SK-N-SH (cell line): Measurements from ENCODE around the gene COBLL1. TPM values are rescaled to one million over a fixed set of nuclear protein-coding genes. Genes with fewer than 3 reads are reported as not detected.

Experiments
- CTCF ChIA-PET: fragments of 300-600, 350-600 bp; formaldehyde crosslinking; extraction: SDS; loops from one replicate; lab custom pipeline; 2021; lab: Yijun Ruan, JAX
- POLR2A ChIA-PET: fragments of 350-600 bp; sonication (Branson Sonifier 250); formaldehyde crosslinking; extraction: SDS; loops from one replicate; lab custom pipeline; 2020; ENCODE audit warnings: antibody characterized with exemption, inconsistent platforms; lab: Yijun Ruan, JAX
- DNase-seq: peaks from one replicate; pipeline ENCODE4 v3.0.0; 2012
- H2AFZ ChIP-seq: fragments of 200-600 bp; sonication (generic); 2 replicates; pipeline ENCODE4 v1.8.1; 2016; ENCODE audit warnings: antibody characterized with exemption, mild to moderate bottlenecking, low read depth
- H3F3A ChIP-seq: fragments of 200-600 bp; sonication (generic); replicated peaks from 2 replicates; pipeline ENCODE3; 2016; ENCODE audit warnings: antibody characterized with exemption, mild to moderate bottlenecking; ENCODE audit not compliant: insufficient read depth
- H3K27ac ChIP-seq, 2 experiments: fragments of 200-500 bp in 1 of 2; fragments of 200-600 bp in 1 of 2; sonication (Bioruptor generic) in 1 of 2; sonication (generic), shearing (Covaris generic) in 1 of 2; 2 replicates each; pipeline versions ENCODE4 v1.5.1 to v1.6.1; 2014 to 2016; ENCODE audit warnings: low read depth in 2 of 2, inconsistent platforms in 1 of 2, low read length in 1 of 2, mild to moderate bottlenecking in 1 of 2, mixed read lengths in 1 of 2
- H3K27me3 ChIP-seq: fragments of 200-600 bp; sonication (generic), shearing (Covaris generic); 2 replicates; pipeline ENCODE4 v1.6.1; 2016; ENCODE audit warnings: mixed run types; ENCODE audit not compliant: insufficient read depth
- H3K36me3 ChIP-seq, 2 experiments: fragments of 200-500 bp in 1 of 2; fragments of 200-600 bp in 1 of 2; sonication (Bioruptor generic) in 1 of 2; sonication (generic) in 1 of 2; replicated peaks in 1 of 2; 2 replicates each; pipeline versions ENCODE3 to v1.5.1; 2014 to 2016; ENCODE audit warnings: low read length in 1 of 2, mild to moderate bottlenecking in 1 of 2; ENCODE audit not compliant: insufficient read depth in 2 of 2, control insufficient read depth in 1 of 2
- H3K4me1 ChIP-seq, 2 experiments: fragments of 200-500 bp in 1 of 2; fragments of 200-600 bp in 1 of 2; sonication (Bioruptor generic) in 1 of 2; sonication (generic), shearing (Covaris generic) in 1 of 2; 2 replicates each; pipeline versions ENCODE4 v1.5.1 to v1.6.1; 2014 to 2016; ENCODE audit warnings: low read depth in 1 of 2, low read length in 1 of 2, mixed run types in 1 of 2; ENCODE audit not compliant: insufficient read depth in 2 of 2, control insufficient read depth in 1 of 2
- H3K4me2 ChIP-seq: fragments of 200-600 bp; sonication (generic), shearing (Covaris generic); 2 replicates; pipeline ENCODE4 v1.6.1; 2017; ENCODE audit warnings: mixed run types
- H3K4me3 ChIP-seq, 2 experiments: fragments of 200-500 bp in 1 of 2; fragments of 200-600 bp in 1 of 2; sonication (Bioruptor generic) in 1 of 2; sonication (generic), shearing (Covaris generic) in 1 of 2; 2 replicates each; pipeline versions ENCODE4 v1.5.1 to v1.8.1; 2014 to 2016; ENCODE audit warnings: low read depth in 2 of 2, inconsistent platforms in 1 of 2, low read length in 1 of 2, mild to moderate bottlenecking in 1 of 2, mixed read lengths in 1 of 2, moderate library complexity in 1 of 2
- H3K79me2 ChIP-seq: fragments of 200-600 bp; sonication (generic); 2 replicates; pipeline ENCODE4 v1.8.1; 2017; ENCODE audit warnings: mild to moderate bottlenecking; ENCODE audit not compliant: insufficient read depth
- H3K9ac ChIP-seq: fragments of 200-600 bp; sonication (generic); 2 replicates; pipeline ENCODE4 v1.6.1; 2017; ENCODE audit warnings: mixed run types
- H3K9me2 ChIP-seq: fragments of 200-600 bp; sonication (generic); 2 replicates; pipeline ENCODE4 v1.6.1; 2017; ENCODE audit warnings: mixed run types
- H3K9me3 ChIP-seq: fragments of 200-600 bp; sonication (generic); 2 replicates; pipeline ENCODE4 v1.6.1; 2017; ENCODE audit warnings: mixed run types, mild to moderate bottlenecking, moderate library complexity
- H4K20me1 ChIP-seq: fragments of 200-600 bp; sonication (generic); 2 replicates; pipeline ENCODE4 v1.6.1; 2017; ENCODE audit warnings: mild to moderate bottlenecking, mixed run types; ENCODE audit not compliant: insufficient read depth
- CHD2 ChIP-seq: fragments of 150-350 bp; IDR thresholded peaks from 2 replicates; pipeline ENCODE4 v1.6.1; 2018; ENCODE audit warnings: low read length; ENCODE audit not compliant: partially characterized antibody
- CTCF ChIP-seq: fragments of 200-600 bp; sonication (generic); IDR thresholded peaks from 2 replicates; pipeline ENCODE4 v1.6.1; 2017; ENCODE audit warnings: antibody characterized with exemption, mild to moderate bottlenecking, moderate library complexity
- EP300 ChIP-seq, 2 experiments: IDR thresholded peaks; 2 replicates each; pipeline versions ENCODE4 v1.4.0 to v1.6.1; 2012; ENCODE audit warnings: borderline replicate concordance in 1 of 2, low read depth in 1 of 2, low read length in 1 of 2
- EZH2phosphoT487 ChIP-seq: fragments of 200-600 bp; sonication (generic); IDR thresholded peaks from 2 replicates; pipeline ENCODE4 v1.6.1; 2017; ENCODE audit warnings: low read depth, mixed run types, mild to moderate bottlenecking, antibody characterized with exemption, moderate library complexity, borderline replicate concordance
- FOSL2 ChIP-seq: IDR thresholded peaks from 2 replicates; pipeline ENCODE4 v1.4.0; 2012; ENCODE audit warnings: low read depth, mild to moderate bottlenecking, moderate library complexity, borderline replicate concordance
- FOXM1 ChIP-seq: IDR thresholded peaks from 2 replicates; pipeline ENCODE4 v1.4.0; 2012; ENCODE audit warnings: low read depth, mild to moderate bottlenecking
- MAX ChIP-seq: IDR thresholded peaks from 2 replicates; pipeline ENCODE4 v1.4.0; 2012; ENCODE audit warnings: low read depth
- MXI1 ChIP-seq: IDR thresholded peaks from 2 replicates; pipeline ENCODE4 v1.6.1; 2012; ENCODE audit warnings: mild to moderate bottlenecking, low read depth, low read length, improper control_type of control experiment
- RAD21 ChIP-seq: IDR thresholded peaks from 2 replicates; pipeline ENCODE4 v1.6.1; 2012; ENCODE audit warnings: mild to moderate bottlenecking, low read length
- RFX5 ChIP-seq: IDR thresholded peaks from 2 replicates; pipeline ENCODE4 v1.6.1; 2012; ENCODE audit warnings: mild to moderate bottlenecking, improper control_type of control experiment, low read length
- SMC3 ChIP-seq: IDR thresholded peaks from 2 replicates; pipeline ENCODE4 v1.6.1; 2012; ENCODE audit warnings: low read depth, low read length, improper control_type of control experiment
- TCF12 ChIP-seq: IDR thresholded peaks from 2 replicates; pipeline ENCODE4 v1.4.0; 2012
- TEAD4 ChIP-seq: IDR thresholded peaks from 2 replicates; pipeline ENCODE4 v1.4.0; 2012; ENCODE audit warnings: mild to moderate bottlenecking, borderline replicate concordance; ENCODE audit not compliant: insufficient read depth
- USF2 ChIP-seq: fragments of 150-350 bp; IDR thresholded peaks from 2 replicates; pipeline ENCODE4 v1.6.1; 2017; ENCODE audit warnings: antibody characterized with exemption, low read length, low read depth, borderline replicate concordance
- YY1 ChIP-seq: IDR thresholded peaks from 2 replicates; pipeline ENCODE4 v1.4.0; 2012; ENCODE audit warnings: low read depth, mild to moderate bottlenecking
- WGBS: methylation state at CpG from one replicate; pipeline ENCODE4 v1.1.6; 2017; ENCODE audit warnings: low lambda C conversion rate; 5-methylcytosine and 5-hydroxymethylcytosine counted together
- polyA plus RNA-seq, 3 experiments: library from polyadenylated mRNA; depleted of rRNA; stranded (reverse); fragments of >200 nt; gene quantifications; 2 replicates each; pipeline ENCODE4 v1.2.3, GENCODE V29; 2012

COBLL1 gene
- polyA plus RNA-seq, 1 of the 3 experiments (the other 2 are of a cell fraction): 3.1 TPM

- Histone ChIP-seq H3K79me2 (peaks cover 9% of the 10 kb centered on the region), H3K27me3 (no peaks in the 10 kb centered on the region)
- CTCF ChIA-PET: no interaction called here
Observed at GRCh38 chr2:164755952-164756351, 85.7 kb downstream of the COBLL1 start.

More at GRCh38 chr2:164755952-164756351, 85.7 kb downstream of the COBLL1 start:
- H3K9ac ChIP-seq: no peak overlapping the region
- no peak for TF ChIP-seq RFX5
- TF ChIP-seq EP300 (IDR thresholded peaks at IDR 0.05; ENCODE audit: borderline replicate concordance in 1 of 2, low read depth in 1 of 2, low read length in 1 of 2): no peak
- TF ChIP-seq CTCF: no peak
- no peak for TF ChIP-seq FOSL2
- no peak for TF ChIP-seq FOXM1
- no peak for TF ChIP-seq MAX
- TF ChIP-seq TEAD4: no peak
- TF ChIP-seq CHD2: no peak
- no peak for TF ChIP-seq USF2
- no peak for TF ChIP-seq TCF12
- no peak for TF ChIP-seq RAD21
- no peak for TF ChIP-seq EZH2phosphoT487
- no peak for TF ChIP-seq SMC3
- no peak for TF ChIP-seq MXI1
- no peak for TF ChIP-seq YY1
- H2AFZ ChIP-seq: no peak overlapping the region
- no peaks in the 10 kb centered on the region for H4K20me1 ChIP-seq
- no peaks in the 10 kb centered on the region for H3K4me1 ChIP-seq
- DNase-seq: no peak
- H3K36me3 ChIP-seq: no peaks in the 10 kb centered on the region
- H3K4me2 ChIP-seq: no peak overlapping the region
- no peaks in the 10 kb centered on the region for H3K9me3 ChIP-seq
- H3F3A ChIP-seq: no peaks in the 10 kb centered on the region
- no peak overlapping the region for H3K4me3 ChIP-seq
- no peak overlapping the region for H3K27ac ChIP-seq
- POLR2A ChIA-PET: no interaction called here
- WGBS: 96% methylated on average over 2 of the region's 2 CpGs
- no peaks in the 10 kb centered on the region for H3K9me2 ChIP-seq
